Measurements from ENCODE around the gene MSI2. TPM values are rescaled to one million over a fixed set of nuclear protein-coding genes. Genes with fewer than 3 reads are reported as not detected.

The MSI2 gene
- total RNA-seq, 6 experiments from 2014 or later: 12.0 to 22.6 (median 19.4) TPM

DNA sequence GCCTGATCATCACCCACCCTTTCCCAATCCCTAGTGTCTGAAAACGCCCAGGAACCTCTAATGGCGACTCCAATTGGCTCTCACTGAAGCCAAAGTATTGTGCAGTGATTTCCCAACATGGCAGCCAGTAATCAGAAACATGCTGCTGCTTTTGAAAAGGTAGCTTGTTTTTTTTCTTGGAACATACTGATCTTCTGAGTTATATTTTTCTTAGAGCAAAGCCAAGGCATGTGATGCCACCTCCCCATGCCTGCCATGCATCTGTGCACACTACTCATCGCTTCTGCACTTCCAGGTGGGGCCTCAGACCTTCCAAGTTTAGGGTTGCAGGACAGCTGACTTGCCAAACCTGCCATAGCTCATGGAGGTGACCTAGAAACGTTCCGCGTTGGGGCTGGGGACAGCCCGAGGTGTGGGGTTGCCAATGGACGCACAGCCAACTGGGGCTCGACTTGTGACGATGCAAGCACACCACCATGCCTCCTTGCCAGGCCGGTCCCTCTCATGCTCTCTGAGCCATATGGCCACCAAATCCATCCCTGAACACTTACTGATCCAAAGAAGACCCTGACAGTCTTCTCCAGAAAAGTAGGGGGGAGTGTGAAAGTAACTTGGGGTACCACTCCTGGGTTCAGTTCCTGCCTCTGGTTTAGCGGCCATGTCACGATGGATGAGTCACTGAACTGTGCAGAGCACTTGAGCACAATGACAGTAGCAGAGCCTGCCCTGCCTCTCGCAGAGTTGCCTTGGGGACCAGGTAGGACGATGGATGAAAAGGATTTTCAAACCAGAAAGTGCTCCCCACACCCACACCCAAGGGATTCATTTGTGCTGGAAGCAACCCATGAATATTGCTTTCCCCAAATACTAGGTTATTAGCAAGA is 333.1 kb downstream of the MSI2 start:
- no peak for TF ChIP-seq POLR2A (IDR thresholded peaks at IDR 0.05)
- TF ChIP-seq, protein P1, sequence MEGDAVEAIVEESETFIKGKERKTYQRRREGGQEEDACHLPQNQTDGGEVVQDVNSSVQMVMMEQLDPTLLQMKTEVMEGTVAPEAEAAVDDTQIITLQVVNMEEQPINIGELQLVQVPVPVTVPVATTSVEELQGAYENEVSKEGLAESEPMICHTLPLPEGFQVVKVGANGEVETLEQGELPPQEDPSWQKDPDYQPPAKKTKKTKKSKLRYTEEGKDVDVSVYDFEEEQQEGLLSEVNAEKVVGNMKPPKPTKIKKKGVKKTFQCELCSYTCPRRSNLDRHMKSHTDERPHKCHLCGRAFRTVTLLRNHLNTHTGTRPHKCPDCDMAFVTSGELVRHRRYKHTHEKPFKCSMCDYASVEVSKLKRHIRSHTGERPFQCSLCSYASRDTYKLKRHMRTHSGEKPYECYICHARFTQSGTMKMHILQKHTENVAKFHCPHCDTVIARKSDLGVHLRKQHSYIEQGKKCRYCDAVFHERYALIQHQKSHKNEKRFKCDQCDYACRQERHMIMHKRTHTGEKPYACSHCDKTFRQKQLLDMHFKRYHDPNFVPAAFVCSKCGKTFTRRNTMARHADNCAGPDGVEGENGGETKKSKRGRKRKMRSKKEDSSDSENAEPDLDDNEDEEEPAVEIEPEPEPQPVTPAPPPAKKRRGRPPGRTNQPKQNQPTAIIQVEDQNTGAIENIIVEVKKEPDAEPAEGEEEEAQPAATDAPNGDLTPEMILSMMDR (IDR thresholded peaks at IDR 0.05): no peak
- no peaks in the 10 kb centered on the region for H3K9me3 ChIP-seq
- H3K27ac ChIP-seq: no peak overlapping the region
- ATAC-seq (no peak), DNase-seq (no peak)
- H3K4me3 ChIP-seq: no peak overlapping the region
- H3K36me3 ChIP-seq: no peaks in the 10 kb centered on the region
- H3K4me1 ChIP-seq: no peaks in the 10 kb centered on the region
- intact Hi-C loops (cut with DNase I): no loop called here
- H3K27me3 ChIP-seq: no peaks in the 10 kb centered on the region
- WGBS (ENCODE audit: insufficient coverage, low coverage, low lambda C conversion rate, missing lambda C conversion rate): 93% methylated on average over 5 of the region's 15 CpGs

DNA sequence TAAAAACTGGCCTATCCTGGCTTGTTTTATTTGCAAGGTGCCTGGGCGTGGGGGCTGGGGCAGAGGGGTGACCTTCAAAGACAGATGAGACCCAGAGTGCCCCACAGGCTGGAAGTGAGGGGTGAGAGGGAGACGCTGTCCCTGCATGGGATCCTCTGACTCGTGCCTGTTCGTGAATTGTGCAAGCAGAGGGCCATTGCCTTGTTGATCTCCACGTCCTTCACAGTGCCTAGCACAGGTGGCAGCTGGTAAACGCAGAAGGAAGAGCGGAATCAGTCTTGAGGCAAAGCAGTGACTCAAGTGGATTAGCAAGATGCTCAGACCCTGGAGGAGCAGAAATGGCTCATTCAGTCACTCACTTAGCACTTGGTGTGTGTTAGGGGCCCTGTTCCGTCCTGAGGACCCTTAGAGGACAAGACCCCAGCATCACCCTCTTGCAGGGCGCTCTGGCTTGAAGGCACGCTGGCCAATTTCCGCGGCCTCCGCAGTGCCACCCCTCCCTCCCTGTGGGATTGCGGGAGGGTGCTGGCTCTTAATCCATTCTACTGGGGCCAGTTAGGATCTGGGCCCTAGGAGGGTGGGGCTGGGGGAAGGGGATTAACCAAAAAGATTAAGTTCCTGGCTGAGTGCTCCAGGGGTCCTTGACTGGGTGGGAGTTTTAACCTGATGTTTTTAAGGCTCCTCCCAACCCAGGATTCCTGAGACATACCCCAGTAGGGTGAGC is 337.6 kb downstream of the MSI2 start:
- Histone ChIP-seq H3K27me3 (no peaks in the 10 kb centered on the region), H3K27ac (no peak overlapping the region), H3K4me3 (no peak overlapping the region), H3K4me1 (no peaks in the 10 kb centered on the region), H3K9me3 (no peaks in the 10 kb centered on the region), H3K36me3 (no peaks in the 10 kb centered on the region)
- intact Hi-C loops (cut with DNase I): no loop called here
- no peak for ATAC-seq
- no peak for DNase-seq
- WGBS (ENCODE audit: insufficient coverage, low coverage, low lambda C conversion rate, missing lambda C conversion rate): 86% methylated on average over 13 of the region's 14 CpGs
- TF ChIP-seq POLR2A (IDR thresholded peaks at IDR 0.05): no peak
- TF ChIP-seq, protein P1 (IDR thresholded peaks at IDR 0.05): no peak

DNA sequence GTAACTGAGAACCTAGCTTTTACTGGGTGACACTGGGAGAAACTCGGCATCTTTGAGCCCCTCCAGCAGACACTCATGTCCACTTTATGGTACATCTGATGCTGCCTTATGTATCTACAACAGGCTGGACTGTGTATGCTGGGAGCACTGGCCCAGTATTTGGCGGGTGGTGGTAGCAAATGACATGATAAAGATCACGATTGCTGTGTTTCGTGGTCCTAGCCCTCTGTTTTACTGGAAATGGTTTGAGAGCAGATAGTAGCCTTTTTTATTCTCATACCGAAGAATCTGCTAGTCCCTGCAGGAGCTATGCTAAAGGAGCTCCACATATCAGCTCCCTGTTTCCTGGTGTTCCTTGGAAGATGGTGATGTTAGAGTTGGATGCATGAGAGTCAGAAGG is 338.4 kb downstream of the MSI2 start:
- H3K27ac ChIP-seq: no peak overlapping the region
- 94% methylated on average over 2 of the region's 5 CpGs for WGBS (ENCODE audit: insufficient coverage, low coverage, low lambda C conversion rate, missing lambda C conversion rate)
- DNase-seq (no peak), ATAC-seq (no peak)
- H3K4me3 ChIP-seq: no peak overlapping the region
- no peaks in the 10 kb centered on the region for H3K4me1 ChIP-seq
- no peaks in the 10 kb centered on the region for H3K27me3 ChIP-seq
- no peaks in the 10 kb centered on the region for H3K9me3 ChIP-seq
- no peaks in the 10 kb centered on the region for H3K36me3 ChIP-seq
- intact Hi-C loops (cut with DNase I): no loop called here
- TF ChIP-seq, protein P1 (IDR thresholded peaks at IDR 0.05): no peak
- no peak for TF ChIP-seq POLR2A (IDR thresholded peaks at IDR 0.05)

DNA sequence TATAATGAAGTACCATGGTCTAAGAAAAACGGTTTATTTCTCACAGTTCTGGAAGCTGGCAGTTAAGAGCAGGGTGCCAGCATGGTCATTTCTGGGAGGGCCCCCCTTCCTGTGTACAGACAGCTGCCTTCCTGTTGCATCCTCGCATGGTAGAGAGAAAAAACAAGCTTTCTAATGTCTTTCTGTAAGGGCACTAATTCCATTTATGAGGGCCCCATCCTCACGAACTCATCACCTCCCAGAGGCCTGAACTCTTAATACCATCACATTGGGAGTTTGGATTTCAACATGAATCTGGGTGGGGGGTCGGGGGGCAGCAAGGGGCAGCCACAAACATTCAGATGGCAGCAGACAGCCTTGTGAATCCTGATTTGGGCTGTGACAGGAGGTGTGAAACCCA is 339.1 kb downstream of the MSI2 start:
- no peak for TF ChIP-seq POLR2A (IDR thresholded peaks at IDR 0.05)
- TF ChIP-seq, protein P1 (IDR thresholded peaks at IDR 0.05): no peak
- WGBS (ENCODE audit: insufficient coverage, low coverage, low lambda C conversion rate, missing lambda C conversion rate): 93% methylated on average over 4 of the region's 4 CpGs
- H3K27me3 ChIP-seq: no peaks in the 10 kb centered on the region
- no peaks in the 10 kb centered on the region for H3K36me3 ChIP-seq
- intact Hi-C loops (cut with DNase I): no loop called here
- H3K9me3 ChIP-seq: no peaks in the 10 kb centered on the region
- H3K27ac ChIP-seq: no peak overlapping the region
- DNase-seq: no peak
- no peak for ATAC-seq
- no peak overlapping the region for H3K4me3 ChIP-seq
- H3K4me1 ChIP-seq: no peaks in the 10 kb centered on the region

All from right lobe of liver (tissue), 6 donors.